CD1c-positive myeloid dendritic cell (primary cell): ENCODE data around the gene CRACDL.
"Not testable (repeated sequence)": the region's sequence is repeated elsewhere in the genome, so short reads cannot be mapped to it uniquely, and the experiment has no call there.

Experiments used
- DNase-seq: peaks from one replicate; pipeline ENCODE4 v3.0.0-alpha.2; 2016; ENCODE audit errors: extremely low spot score

Gene CRACDL

DNA sequence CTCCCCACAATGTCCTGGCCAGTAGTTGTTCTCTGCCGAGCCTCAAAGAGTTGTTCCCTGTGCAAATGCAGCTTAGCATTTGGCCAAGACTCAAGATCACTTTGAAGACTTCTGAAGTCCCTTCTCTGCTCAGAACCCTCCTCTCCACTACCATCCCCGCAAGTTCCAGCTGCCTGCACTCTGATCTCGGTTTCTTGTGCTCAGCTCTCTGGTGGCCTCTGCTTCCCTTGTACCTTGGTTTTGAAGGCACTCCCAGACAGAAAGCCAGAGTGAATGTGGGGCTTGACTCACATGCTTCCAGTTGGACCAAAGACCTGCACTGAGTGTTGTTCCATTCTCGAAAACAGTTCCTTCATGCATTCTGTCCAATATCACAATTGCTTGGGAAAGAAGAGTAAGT lies 28.6 kb downstream of the CRACDL start:
- no peak for DNase-seq

DNA sequence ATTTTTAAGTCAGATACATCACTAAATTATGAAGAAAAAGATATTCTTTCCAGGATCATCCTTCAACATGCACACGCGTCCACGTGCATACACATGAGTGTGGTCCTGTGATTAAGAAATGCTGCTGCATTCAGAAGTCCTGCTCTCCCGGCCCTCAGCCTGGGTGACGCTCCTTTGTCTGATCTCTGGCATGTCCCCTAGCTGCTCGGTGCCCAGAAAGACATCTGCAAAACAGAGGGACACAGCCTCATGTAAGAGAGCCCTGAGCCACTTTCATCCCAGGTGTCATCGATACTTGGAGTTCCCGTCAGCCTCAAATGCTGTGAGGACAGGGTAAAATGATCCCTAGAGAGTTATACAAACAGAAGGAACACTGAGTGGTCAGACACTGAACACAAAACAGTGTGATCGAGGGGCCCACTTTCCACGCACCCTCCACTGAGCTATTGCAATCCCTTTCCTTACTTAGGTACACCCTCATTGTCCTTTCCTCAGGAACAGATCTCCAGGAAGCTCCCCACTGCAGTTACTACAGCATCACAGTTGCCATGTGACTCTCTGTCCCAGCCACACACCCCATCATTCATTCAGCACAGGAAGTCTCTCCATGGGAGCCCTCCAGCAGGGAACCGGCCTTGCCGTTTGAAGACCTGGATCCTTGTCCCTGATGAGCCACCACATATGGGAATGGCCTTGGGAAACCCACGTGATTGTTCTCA lies 32.1 kb downstream of the CRACDL start:
- DNase-seq = no peak

DNA sequence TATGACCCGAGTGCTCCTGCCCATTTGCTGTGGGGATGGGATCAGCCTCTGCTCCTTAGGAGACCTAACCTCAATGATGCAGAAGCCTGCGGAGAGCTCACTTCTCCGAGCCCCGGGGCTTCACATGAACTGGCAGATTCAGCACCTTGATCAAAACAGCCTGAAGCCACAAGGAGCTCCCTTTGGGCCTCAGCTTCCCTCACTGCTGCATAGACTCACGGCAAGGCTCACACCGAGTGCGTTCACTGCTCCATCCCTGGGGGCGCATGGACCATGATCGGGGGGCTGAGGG lies 33.0 kb downstream of the CRACDL start:
- DNase-seq = no peak

DNA sequence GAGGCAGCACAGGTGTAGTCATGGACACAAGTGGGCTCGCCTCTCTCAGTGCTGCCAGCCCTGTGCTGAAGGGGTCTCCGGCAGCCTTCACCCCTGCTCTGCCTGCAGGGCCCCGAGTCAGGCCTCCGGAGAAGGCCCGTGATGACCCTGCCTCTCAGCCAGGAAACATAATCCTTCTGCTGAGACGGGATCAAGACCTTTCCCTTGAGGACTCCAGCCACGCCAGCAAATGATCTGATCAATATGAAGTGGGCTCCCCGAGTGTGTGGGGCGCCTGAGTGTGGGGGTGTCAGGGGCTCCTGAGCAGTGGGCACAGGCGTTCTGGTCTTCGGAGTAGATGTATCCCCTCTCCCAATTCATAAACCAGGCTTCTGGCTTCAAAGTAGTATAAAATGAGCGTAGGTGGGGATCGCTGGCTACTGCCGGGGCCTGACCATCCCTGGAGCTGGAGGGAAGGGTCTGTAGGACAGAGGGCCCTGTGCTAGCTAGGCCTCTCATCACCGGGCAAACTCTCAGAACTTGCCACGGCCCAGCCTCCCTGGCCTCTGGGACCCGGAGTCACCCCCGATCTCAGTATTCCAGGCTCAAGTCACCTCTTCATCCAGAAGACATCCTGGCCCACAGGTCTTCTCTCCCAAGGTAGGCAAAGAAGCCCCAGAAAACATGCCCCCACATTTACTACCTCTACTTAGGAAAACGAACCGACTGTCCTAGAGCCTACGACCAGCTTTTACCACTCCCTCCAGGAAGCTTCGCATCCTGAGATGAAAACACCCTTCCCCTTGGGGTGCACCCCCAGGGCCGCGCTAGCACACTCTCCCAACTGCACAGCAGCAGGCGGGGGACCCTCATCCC lies 33.6 kb downstream of the CRACDL start:
- no peak for DNase-seq

DNA sequence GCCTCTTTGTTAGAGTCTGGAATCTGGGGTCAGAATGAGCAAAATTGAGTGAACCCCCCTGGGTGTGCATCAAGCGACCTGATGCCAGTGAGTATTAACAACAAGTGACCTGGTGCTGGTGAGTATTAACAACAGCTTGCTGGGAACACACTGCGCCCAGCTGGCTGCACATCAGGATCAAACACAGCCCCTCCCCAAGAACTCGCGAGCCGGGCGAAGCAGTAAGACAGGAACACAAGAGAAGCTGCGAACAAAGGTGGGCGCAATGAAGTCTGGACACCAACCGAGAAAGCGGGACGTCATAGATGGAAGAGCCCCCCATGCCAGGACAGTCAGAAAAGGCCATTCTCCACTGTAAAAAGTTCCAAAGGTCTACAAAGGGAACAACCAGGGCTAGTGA lies 34.3 kb downstream of the CRACDL start:
- no peak for DNase-seq

DNA sequence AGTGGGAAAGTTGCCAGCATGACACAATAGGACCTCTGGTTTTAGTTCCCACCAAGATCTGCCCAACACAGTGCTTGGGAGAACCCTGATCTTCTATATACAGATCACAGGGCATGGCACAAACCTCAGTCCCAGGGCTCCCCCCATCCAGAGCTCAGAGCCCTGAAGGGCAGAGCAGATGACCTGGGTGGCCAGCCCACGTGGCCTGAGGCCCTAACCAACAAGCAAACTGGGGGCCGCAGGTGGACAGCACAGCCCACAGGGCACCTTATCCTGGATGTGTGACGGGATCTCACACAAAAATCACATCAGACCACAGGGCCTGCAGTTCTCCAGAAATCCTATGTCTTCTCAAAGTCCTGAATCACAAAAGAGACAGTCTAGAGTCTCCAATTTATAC lies 34.7 kb downstream of the CRACDL start:
- no peak for DNase-seq

DNA sequence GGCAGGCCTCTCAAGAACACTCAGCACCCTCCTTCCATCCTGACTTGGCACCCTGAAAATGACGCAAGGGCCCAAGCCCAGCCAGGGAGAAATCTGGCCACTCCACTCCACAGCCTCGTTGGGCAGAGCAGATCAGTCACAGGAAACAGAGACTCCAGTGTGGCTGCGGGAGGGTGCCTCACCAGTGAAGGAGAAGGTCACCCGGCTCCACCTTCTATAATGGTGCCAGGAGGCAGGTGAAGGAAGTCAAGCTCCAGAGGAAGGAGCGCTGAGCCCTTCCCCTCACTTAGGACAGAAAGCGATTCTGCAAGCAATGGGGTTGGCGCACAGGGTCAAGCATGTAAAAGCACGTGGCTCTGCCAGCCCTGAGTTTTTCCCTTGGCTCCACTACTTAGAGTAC lies 35.3 kb downstream of the CRACDL start:
- no peak for DNase-seq

DNA sequence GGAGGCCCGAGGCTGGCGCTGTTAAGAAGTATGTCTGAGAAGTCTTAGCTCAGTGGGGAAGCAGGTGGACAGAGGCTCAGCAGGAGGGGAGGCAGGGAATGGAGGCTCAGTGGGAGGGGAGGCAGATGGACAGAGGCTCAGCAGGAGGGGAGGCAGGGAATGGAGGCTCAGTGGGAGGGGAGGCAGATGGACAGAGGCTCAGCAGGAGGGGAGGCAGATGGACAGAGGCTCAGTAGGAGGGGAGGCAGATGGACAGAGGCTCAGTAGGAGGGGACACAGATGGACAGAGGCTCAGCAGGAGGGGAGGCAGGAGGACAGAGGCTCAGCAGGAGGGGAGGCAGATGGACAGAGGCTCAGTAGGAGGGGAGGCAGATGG lies 36.3 kb downstream of the CRACDL start:
- not testable (repeated sequence) for DNase-seq

DNA sequence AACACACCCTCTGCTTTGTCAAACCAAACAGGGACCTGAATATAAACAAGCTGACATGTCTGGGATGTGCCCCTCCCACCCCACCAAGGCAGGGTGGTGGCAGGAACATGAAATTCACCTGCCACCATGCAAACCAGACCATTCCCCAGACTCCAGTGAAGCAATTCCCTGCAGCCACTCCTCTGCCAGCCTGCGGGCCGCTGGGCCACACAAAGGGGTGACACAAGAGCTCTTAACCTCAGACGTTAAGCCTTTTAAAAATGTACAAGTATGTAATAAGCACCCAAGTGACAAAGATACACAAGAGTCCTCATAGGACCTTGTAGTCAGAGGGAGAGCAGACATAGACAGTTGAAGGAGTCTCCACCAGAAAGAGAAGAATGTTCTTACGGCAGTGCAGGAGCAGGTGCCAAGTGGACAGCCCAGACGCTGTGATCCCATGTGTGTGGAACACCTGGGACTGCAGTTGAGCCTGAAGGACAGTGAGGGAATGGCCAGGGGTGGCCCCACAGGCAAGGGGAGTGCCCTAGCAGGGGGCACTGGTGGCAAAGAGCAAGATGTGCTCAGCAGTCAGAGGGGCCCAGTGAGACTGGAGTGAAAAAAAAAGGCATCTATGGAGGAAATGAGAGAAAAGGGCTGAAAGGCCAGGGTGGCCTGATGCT lies 36.9 kb downstream of the CRACDL start:
- no peak for DNase-seq

DNA sequence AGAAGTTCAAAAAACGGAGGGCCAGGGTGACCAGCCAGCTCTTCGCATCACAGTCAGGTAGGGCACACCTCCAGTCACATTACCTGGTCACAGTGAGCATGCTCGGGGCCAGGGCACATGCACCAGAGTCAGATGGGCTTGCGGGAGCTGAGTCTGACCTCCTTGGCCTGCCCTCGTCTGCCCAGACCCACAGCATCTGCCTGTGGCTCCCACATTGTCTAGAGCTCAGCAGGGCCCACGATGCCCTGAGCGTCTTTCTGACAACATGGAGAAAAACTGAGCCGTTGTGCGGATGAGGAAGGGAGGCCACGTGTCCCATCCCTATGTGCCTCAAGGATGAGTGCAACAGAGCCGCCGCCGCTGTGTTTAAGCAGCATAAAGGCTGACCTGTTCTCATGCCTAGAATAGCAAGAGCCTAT lies 37.6 kb downstream of the CRACDL start:
- no peak for DNase-seq

DNA sequence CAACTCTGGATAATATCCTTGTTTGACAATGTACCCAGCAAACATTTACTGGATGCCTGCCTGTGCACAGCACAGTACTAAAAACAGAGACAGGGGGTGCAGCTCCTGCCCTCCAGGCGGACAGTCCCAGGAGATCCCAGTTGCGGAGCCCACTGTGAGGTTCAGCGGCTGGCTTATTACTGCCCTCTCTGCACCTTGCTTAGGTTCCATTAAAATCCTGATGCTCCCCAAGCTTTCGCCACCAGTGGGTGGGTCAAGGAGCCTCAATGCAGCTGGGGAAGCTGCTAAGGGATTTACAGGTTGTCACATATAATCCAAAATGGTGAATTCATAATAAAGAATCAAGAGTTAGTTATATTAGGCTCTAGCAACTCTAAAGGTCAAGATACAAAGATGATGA lies 38.3 kb downstream of the CRACDL start:
- no peak for DNase-seq

DNA sequence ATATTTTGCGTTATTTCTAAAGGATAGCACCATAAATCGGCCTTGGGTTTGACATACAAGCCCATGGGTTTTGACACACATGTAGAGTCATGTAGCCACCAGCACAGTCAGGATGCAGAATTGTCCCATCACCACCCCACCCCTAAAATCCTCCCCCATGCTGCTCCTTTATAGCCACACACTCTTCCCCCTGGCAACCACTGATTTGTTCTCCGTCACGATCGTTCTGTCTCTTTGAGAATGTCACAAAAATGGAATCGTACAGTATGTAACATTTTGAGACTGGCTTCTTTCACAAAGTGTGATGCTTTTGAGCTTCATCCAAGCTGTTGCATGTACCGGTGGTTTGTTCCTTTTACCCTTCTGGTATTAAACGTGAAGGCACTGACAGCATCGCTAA lies 39.1 kb downstream of the CRACDL start:
- no peak for DNase-seq

DNA sequence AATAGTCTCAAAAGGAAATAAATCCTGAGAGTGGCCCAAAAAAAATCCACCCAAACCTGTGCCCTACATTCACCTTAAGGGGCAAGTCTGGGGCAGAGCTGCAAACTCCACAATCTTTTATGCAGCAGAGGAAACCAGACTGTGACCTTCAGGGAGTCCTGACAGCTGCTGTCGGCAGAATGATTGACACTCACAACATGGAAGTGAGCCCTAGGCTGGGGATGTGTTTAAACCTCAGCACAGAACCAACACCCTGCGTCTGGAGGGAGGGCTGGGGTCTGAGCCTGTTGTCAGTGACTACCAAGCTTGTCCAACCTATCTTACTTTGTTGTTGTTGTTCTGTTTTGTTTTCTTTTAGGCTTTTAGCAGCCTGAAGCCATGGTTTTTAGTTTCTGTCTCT lies 39.6 kb downstream of the CRACDL start:
- DNase-seq = no peak

DNA sequence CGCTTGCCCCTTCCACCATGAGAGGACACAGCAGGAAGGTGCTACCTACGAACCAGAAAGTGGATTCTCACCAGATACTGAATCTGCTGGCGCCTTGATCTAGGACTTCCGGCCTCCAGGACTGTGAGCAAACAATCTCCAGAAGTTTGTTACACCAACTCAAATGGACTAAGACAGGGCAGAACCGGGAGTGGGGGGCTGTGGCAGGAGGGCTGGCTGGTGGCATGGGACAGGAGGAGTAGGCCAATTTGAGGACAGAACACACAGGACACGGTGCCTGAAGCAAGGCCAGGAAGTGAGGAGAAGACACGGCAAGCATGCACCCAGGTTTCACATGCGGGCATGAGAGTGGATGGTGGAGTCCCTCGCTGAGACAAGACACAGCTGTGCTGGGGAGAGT lies 40.1 kb downstream of the CRACDL start:
- no peak for DNase-seq

DNA sequence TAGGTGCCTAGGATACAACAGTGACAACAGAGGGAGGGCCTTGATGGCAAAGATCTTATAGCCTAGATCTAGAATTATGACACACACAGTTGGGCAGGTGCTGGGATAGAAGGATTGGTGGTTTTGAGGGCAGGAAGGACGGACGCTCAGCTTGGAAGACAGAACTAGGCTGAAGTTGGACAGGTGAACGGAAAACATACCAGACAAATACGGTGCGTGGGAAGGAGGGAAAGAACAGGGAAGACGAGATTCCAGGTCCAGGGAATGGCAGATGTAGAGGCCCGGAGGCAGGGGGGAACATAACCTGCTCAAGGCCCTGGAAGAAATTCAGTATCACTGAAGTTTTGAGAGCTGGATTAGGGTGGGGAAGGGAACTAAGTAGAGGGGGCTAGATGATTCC lies 40.8 kb downstream of the CRACDL start:
- no peak for DNase-seq

DNA sequence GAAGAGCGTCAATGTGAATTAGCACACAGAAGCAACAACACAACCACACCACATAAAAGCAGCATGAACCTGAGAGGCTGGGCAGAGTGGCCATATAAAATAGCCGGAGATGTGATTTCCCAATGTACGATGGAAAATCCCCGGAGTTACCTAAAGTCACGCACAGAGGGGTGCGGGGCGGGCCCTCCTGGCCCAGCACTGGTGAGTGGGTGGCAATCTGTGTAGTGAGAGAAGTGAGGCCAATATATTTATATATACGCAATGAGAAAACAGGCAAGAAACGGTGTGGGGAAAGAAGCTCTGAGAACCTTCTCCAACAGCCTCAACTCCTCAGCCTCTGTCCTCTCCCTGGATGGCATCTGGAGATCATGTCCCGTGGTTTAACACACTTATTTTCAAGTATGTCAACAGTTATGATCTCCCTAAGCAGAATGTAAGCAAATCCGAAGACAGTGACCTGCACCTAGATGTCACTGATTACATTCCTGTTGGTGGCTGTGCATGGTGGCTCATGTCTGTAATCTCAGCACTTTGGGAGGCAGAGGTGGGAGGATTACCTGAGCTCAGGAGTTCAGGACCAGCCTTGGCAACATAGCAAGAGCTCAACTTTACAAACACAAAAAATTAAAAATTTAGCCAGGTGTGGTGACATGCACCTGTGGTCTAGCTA lies 41.6 kb downstream of the CRACDL start:
- DNase-seq = no peak

DNA sequence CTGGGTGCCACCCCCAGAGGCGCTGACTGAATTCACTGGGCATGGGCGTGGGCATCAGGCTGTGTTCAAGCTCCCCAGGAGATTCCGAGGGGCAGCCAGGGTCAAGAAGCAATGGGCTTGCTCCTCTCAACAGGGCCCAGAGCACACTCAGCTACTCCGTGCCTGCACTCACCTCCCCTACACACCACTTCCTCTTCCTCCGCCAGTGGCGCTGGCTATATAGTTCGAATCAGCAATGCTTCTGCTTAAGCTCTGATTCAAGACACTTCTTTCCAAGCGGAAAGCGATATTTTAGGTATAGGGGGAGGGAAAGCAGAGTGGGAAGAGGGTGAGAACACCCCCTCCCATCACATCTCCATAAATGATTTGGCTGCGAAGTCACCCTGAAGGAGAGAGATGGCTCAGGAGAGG lies 42.1 kb downstream of the CRACDL start:
- DNase-seq = peak; percentile 22

DNA sequence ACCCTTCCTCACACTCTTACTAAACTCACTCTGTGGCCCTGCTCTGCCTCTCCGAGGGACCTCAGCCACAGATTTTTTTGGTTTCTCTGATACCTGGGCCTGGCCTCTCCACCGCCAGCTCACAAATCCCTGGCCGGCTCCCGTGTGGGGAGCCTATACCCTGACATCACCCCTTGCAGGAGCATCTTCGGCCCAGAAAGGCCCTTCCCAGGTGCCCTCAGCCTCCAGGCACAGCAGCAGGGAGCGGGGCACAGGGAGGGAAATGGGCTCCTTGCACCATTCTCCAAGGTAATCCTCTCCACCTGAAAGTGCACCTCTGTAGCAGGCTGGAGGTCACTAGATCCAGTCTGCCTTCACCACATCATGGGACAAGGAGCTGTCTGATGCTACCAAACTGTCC lies 43.2 kb downstream of the CRACDL start:
- DNase-seq = no peak

DNA sequence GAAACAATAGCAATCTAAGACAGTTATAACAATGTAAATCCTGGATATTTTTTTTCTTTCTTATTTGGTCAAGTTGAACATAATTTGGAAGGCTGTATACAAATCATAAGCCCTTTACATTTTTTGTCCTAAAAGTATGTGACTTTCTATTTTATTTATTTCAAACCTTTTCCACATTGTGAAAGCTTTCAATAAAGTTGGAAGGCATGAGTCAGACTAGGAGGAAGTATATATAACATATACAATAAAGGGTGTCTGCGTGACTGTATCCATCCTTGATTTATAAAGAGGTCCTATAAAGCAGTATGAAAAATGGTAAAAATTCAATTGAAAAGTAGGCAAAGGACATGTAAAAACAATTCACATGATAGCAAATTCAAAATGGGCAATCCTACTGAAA lies 44.4 kb downstream of the CRACDL start:
- DNase-seq = no peak

DNA sequence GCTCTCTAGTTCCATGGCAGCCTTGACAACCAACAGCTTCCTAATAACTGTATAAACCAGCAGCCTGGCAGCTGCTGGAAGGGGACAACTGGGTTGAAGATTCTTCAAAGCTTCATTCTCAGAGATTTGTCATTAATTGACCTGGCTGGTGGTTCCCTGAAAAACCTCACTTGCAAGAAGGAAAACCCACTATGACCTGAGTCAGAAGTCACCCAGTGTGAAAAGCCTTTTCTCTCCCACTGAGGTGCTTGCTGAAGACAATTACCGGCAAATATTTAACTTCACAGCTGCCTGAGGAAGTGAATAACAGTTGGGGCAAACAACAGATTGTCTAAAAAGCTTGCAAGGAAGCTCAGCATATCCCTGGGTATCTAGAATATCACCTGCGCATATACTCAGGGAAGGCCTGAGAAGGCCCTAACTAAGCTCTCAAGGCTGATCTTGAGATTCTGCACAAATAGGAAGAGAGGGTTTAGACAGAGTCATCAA lies 49.9 kb downstream of the CRACDL start:
- no peak for DNase-seq

DNA sequence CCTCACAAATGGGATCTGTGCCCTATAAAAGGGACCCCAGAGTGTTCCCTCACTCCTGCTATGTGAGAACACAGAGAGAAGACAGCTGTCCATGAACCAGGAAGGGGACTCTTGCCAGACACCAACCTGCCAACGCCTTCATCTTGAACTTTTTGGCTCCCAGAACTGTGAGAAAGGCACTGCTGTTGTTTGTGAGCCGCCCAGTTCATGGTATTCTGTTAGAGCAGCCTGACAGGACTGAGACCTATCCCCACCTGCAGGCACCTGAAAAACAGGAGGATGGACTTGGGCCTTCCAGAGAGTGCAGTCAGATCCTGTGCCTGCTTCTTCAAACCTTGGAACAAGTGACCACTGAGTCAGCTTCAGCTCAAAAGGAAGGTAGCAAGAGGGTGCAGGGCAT lies 51.4 kb downstream of the CRACDL start:
- no peak for DNase-seq

DNA sequence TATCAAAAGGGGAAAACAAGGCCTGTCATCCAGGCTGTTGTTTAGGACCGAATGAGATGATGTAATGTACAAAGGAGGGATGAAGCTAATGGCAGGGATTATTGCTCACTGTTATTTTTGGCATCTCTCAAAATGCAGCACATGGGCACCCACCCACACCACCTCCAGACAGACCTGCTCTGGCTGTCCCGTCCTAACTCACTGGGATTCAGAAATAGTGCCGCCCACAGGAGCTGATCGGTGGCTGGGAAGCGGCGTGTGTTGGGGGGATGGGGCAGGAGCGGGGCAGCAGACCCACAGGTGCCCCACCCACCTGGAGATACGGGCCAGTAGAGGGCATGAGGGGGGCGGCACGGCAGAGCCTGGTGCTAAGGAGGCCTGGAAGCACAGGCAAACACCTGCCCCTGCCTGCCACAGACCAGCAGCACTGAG lies 52.2 kb downstream of the CRACDL start:
- DNase-seq = no peak
